GM21717 (cell line): ENCODE results near the gene SAMD14.

ENCODE experiments used
- ATAC-seq: cut with Tn5 transposase; IDR thresholded peaks from one replicate; pipeline ENCODE4 v1.9.1; 2021; ENCODE audit warnings: mild to moderate bottlenecking, moderate library complexity; ENCODE audit not compliant: unreplicated experiment

The SAMD14 gene

GRCh38 chr17:50114849-50115357 is 15.1 kb downstream of the SAMD14 start:
- ATAC-seq, result no peak

GRCh38 chr17:50114401-50114800 is 15.6 kb downstream of the SAMD14 start:
- no peak for ATAC-seq

DNA sequence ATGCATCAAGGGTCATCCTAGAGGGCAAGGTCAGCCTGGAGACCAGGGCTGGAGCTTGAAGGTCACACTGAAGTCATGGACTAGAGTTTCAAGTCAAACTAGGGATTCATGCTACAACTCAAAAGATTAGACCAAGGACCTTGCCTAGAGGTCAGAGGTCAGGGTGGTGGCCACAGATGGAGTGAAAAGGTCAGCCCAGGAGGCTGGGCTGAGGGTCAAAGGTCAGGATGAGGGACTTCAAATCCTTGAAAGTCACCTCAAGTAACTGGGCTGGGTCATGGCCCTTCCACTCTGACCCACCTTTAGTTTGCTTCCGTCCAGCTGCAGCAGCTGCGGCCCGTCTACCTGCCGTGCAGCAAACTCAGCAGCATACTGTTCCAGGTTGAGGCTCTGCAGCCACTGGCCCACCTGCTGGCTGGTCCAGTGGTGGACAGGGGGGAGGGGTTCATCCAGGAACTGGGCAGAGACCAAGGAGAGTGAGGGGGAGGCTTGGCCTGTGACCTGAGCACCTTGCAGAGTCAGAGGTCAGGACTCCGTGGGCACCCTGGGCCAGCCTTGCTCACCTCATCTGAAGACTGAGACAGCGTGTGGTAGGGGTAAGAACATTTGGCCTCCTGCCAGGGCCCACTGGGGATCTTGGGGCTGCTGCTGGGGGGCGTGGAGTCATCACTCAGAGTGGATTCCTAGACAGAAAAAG is 16.2 kb downstream of the SAMD14 start:
- ATAC-seq, result no peak

DNA sequence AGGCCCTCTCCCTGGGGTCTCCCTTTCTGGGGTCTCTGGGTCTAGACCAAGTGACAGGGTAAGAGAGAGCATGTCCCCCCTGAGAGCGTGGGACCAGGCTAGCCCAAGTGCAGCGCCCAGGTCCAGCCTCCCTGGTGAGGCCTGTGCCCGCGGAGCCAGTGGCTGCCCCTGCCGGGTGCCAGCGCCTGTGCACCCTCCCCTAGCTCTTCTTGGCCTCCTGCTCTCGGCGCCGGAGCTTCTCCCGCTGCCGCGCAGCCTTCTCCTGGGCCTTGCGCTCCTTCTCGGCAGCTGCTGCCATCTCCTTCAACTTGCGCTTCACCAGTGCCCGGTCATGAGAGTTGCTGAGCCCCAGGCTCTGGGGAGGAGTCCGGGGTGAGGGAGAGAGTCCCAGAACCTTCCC is 17.3 kb downstream of the SAMD14 start:
- ATAC-seq, result no peak

GRCh38 chr17:50111673-50112655 is 18.0 kb downstream of the SAMD14 start:
- no peak for ATAC-seq

GRCh38 chr17:50110591-50111349 is 19.2 kb downstream of the SAMD14 start:
- ATAC-seq, result no peak

- no peak for ATAC-seq
Observed at GRCh38 chr17:50109785-50110184, 20.2 kb downstream of the SAMD14 start.

- ATAC-seq, result no peak
Observed at GRCh38 chr17:50109207-50109606, 20.8 kb downstream of the SAMD14 start.

- no peak for ATAC-seq
Observed at GRCh38 chr17:50108556-50108955, 21.4 kb downstream of the SAMD14 start.

- no peak for ATAC-seq
Observed at GRCh38 chr17:50107790-50108414, 22.1 kb downstream of the SAMD14 start.

- ATAC-seq, result no peak
Observed at GRCh38 chr17:50106393-50107131, 23.4 kb downstream of the SAMD14 start.

DNA sequence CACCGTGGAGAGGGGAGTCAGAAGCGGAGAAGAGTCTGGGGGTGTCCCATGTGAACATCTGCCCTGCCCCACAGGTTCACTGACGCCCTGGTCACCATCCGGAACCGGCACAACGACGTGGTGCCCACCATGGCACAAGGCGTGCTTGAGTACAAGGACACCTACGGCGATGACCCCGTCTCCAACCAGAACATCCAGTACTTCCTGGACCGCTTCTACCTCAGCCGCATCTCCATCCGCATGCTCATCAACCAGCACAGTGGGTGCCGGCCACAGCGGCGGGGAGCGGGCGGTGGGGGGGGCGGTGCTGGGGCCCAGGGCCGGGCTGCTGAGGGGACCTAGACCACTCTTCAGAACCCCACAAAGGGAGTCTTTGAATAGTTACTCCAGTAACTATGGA is 24.1 kb downstream of the SAMD14 start:
- no peak for ATAC-seq

DNA sequence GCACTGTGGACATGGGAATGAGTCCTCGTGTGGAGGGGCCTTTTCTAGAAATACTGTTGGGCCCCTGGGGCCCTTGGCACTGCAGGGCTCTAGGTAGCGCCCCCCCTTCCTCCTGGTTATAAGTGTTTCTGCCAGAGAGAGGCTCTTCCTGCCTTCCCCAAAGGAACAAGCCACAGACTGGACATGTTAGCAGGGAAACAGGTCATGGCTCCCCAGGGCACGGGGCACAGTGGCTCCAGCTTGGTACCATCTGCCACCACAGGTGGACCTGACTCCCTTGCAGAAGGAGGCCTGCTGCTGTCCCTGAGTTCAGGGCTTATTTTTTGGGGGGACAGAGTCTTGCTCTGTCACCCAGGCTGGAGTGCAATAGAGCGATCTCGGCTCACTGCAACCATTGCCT is 26.0 kb downstream of the SAMD14 start:
- no peak for ATAC-seq

DNA sequence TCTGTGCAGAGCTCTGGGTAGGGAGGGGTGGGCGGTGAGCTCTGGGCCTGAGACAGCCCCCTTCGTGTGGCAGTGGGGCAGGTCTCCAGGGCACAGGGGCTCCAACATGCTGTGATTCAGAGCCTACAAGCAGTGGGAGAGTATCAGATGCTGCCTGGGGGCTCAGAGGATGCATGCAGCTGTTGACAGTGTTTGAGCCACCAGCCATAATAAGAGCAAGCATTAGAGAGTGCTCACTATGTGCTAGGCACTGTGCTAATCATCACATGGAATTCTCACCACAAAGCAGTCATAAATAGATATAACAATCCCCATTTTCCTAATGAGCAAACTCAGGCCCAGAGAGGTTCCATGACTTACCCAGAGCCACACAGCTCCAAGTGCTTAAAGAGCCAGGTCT is 26.7 kb downstream of the SAMD14 start:
- ATAC-seq, result no peak

- ATAC-seq, result no peak
Observed at GRCh38 chr17:50102164-50102991, 27.6 kb downstream of the SAMD14 start.

GRCh38 chr17:50101346-50102163 is 28.4 kb downstream of the SAMD14 start:
- ATAC-seq, result no peak

- ATAC-seq, result no peak
Observed at GRCh38 chr17:50100921-50101345, 29.0 kb downstream of the SAMD14 start.

- ATAC-seq, result no peak
Observed at GRCh38 chr17:50100480-50100883, 29.5 kb downstream of the SAMD14 start.
